H1 (cell line): ENCODE measurements around the gene MAPKAP1. TPM values are rescaled to one million over a fixed set of nuclear protein-coding genes. Genes with fewer than 3 reads are reported as not detected.
A peak's percentile ranks its signal among the peaks of the same experiment; 100 is the strongest.

ENCODE experiments used
- CTCF ChIA-PET: fragments of 300-600 bp; sonication (Branson Sonifier 250); formaldehyde crosslinking; loops from one replicate; lab custom pipeline; 2021; ENCODE audit not compliant: partially characterized antibody; lab: Charles Lee
- POLR2A ChIA-PET: fragments of 300-600 bp; sonication (Branson Sonifier 250); formaldehyde crosslinking; loops from one replicate; lab custom pipeline; 2021; ENCODE audit warnings: inconsistent platforms; ENCODE audit not compliant: partially characterized antibody; lab: Charles Lee
- DNase-seq, 2 experiments: peaks; one replicate each; pipeline versions ENCODE4 v3.0.0 to v3.0.0-alpha.2; 2010 to 2022; ENCODE audit warnings: low spot score in 2 of 2, low read depth in 1 of 2, mixed read lengths in 1 of 2
- FAIRE-seq: peaks from 2 replicates; lab custom pipeline; 2011; peaks lifted over from hg19 to GRCh38; lab: Jason Lieb, UNC
- H2AFZ ChIP-seq: 2 replicates; pipeline ENCODE4 v1.8.1; 2012; ENCODE audit warnings: low read length, inconsistent platforms
- H2AK5ac ChIP-seq: 2 replicates; pipeline ENCODE4 v1.6.1; 2013; ENCODE audit warnings: low read depth, low read length
- H2BK120ac ChIP-seq: replicated peaks from 2 replicates; pipeline ENCODE3; 2013; ENCODE audit warnings: low read depth, low read length, inconsistent platforms
- H2BK12ac ChIP-seq: 2 replicates; pipeline ENCODE4 v1.6.1; 2013; ENCODE audit warnings: low read depth, low read length
- H2BK15ac ChIP-seq: 2 replicates; pipeline ENCODE4 v1.6.1; 2013; ENCODE audit warnings: low read length
- H2BK20ac ChIP-seq: 2 replicates; pipeline ENCODE4 v1.6.1; 2013; ENCODE audit warnings: low read length
- H2BK5ac ChIP-seq: 2 replicates; pipeline ENCODE4 v1.6.1; 2013; ENCODE audit warnings: low read depth, low read length
- H3K14ac ChIP-seq: 2 replicates; pipeline ENCODE4 v1.6.1; 2013; ENCODE audit warnings: inconsistent platforms; ENCODE audit not compliant: insufficient read length
- H3K18ac ChIP-seq: 2 replicates; pipeline ENCODE4 v1.6.1; 2013; ENCODE audit warnings: low read length; ENCODE audit errors: extremely low read depth
- H3K23ac ChIP-seq: 2 replicates; pipeline ENCODE4 v1.6.1; 2013; ENCODE audit warnings: inconsistent platforms; ENCODE audit not compliant: insufficient read length
- H3K23me2 ChIP-seq: 2 replicates; pipeline ENCODE4 v1.6.1; 2013; ENCODE audit warnings: low read depth, low read length
- H3K27ac ChIP-seq: 2 replicates; pipeline ENCODE4 v1.6.1; 2011; ENCODE audit warnings: low read depth, low read length, inconsistent platforms
- H3K27me3 ChIP-seq, 4 experiments: replicated peaks in 1 of 4; 1 replicate in 1 of 4; 2 replicates in 3 of 4; pipeline versions ENCODE4 v1.6.1 to v1.8.1; 2011 to 2013; ENCODE audit warnings: low read length in 3 of 4, mild to moderate bottlenecking in 3 of 4, inconsistent platforms in 2 of 4, mixed read lengths in 2 of 4, moderate library complexity in 1 of 4; ENCODE audit not compliant: control insufficient read depth in 3 of 4, insufficient read depth in 3 of 4; ENCODE audit errors: extremely low read depth in 1 of 4
- H3K36me3 ChIP-seq, 4 experiments: 2 replicates each; pipeline versions ENCODE4 v1.6.1 to v1.8.1; 2011 to 2013; ENCODE audit warnings: mild to moderate bottlenecking in 4 of 4, low read length in 3 of 4, moderate library complexity in 2 of 4, control low read depth in 1 of 4, inconsistent platforms in 1 of 4; ENCODE audit not compliant: insufficient read depth in 4 of 4, control insufficient read depth in 2 of 4
- H3K4ac ChIP-seq: replicated peaks from 2 replicates; pipeline ENCODE3; 2013; ENCODE audit warnings: low read length, low read depth, mixed read lengths, inconsistent platforms; ENCODE audit not compliant: insufficient read length
- H3K4me1 ChIP-seq, 4 experiments: replicated peaks in 1 of 4; 1 replicate in 1 of 4; 2 replicates in 3 of 4; pipeline versions ENCODE4 v1.6.1 to v1.8.1; 2011 to 2013; ENCODE audit warnings: low read length in 3 of 4, inconsistent platforms in 2 of 4, mixed read lengths in 1 of 4; ENCODE audit not compliant: insufficient read depth in 4 of 4, control insufficient read depth in 3 of 4
- H3K4me2 ChIP-seq, 2 experiments: 2 replicates each; pipeline versions ENCODE4 v1.6.1 to v1.8.1; 2011 to 2013; ENCODE audit warnings: low read depth in 2 of 2, low read length in 2 of 2, control low read depth in 1 of 2, inconsistent platforms in 1 of 2, mild to moderate bottlenecking in 1 of 2; ENCODE audit not compliant: insufficient read depth in 1 of 2
- H3K4me3 ChIP-seq, 4 experiments: fragments of 200-600, 300-600 bp in 1 of 4; sonication (generic), shearing (Covaris generic), sonication (Bioruptor Twin) in 1 of 4; 2 replicates each; pipeline versions ENCODE4 v1.5.1 to v1.8.1; 2011 to 2016; ENCODE audit warnings: low read length in 4 of 4, low read depth in 3 of 4, control low read depth in 2 of 4, inconsistent platforms in 2 of 4, mild to moderate bottlenecking in 2 of 4, mixed read lengths in 1 of 4, moderate library complexity in 1 of 4; ENCODE audit not compliant: insufficient read depth in 2 of 4; ENCODE audit errors: extremely low read depth in 1 of 4
- H3K56ac ChIP-seq: replicated peaks from 2 replicates; pipeline ENCODE3; 2013; ENCODE audit warnings: low read depth, mild to moderate bottlenecking, mixed read lengths, low read length, inconsistent platforms; ENCODE audit not compliant: insufficient read length
- H3K79me1 ChIP-seq: 2 replicates; pipeline ENCODE4 v1.6.1; 2013; ENCODE audit warnings: low read depth, low read length, control low read depth
- H3K79me2 ChIP-seq, 2 experiments: 2 replicates each; pipeline versions ENCODE4 v1.6.1 to v1.8.1; 2012 to 2013; ENCODE audit warnings: low read length in 2 of 2, mild to moderate bottlenecking in 2 of 2, inconsistent platforms in 1 of 2; ENCODE audit not compliant: insufficient read depth in 2 of 2, control insufficient read depth in 1 of 2
- H3K9ac ChIP-seq, 4 experiments: replicated peaks in 1 of 4; 1 replicate in 1 of 4; 2 replicates in 3 of 4; pipeline versions ENCODE4 v1.6.1 to v1.8.1; 2011 to 2013; ENCODE audit warnings: low read depth in 3 of 4, low read length in 3 of 4, control low read depth in 2 of 4, mild to moderate bottlenecking in 2 of 4, moderate library complexity in 2 of 4, inconsistent platforms in 1 of 4; ENCODE audit errors: extremely low read depth in 1 of 4
- H3K9me3 ChIP-seq, 2 experiments: 2 replicates each; pipeline versions ENCODE4 v1.6.1 to v1.8.1; 2012 to 2013; ENCODE audit warnings: mild to moderate bottlenecking in 2 of 2, moderate library complexity in 2 of 2, control low read depth in 1 of 2, inconsistent platforms in 1 of 2, low read depth in 1 of 2, low read length in 1 of 2, mixed read lengths in 1 of 2; ENCODE audit not compliant: insufficient read depth in 2 of 2
- H4K20me1 ChIP-seq, 2 experiments: replicated peaks in 1 of 2; 2 replicates each; pipeline versions ENCODE3 to v1.8.1; 2011 to 2013; ENCODE audit warnings: inconsistent platforms in 2 of 2, low read length in 2 of 2, mild to moderate bottlenecking in 1 of 2; ENCODE audit not compliant: insufficient read depth in 2 of 2, control insufficient read depth in 1 of 2
- H4K5ac ChIP-seq: 2 replicates; pipeline ENCODE4 v1.6.1; 2013; ENCODE audit warnings: low read length, low read depth, mixed read lengths, inconsistent platforms; ENCODE audit not compliant: insufficient read length
- H4K8ac ChIP-seq: 2 replicates; pipeline ENCODE4 v1.8.0; 2013; ENCODE audit warnings: mild to moderate bottlenecking, moderate library complexity, low read length, inconsistent platforms; ENCODE audit not compliant: insufficient read depth; ENCODE audit errors: extremely low read depth
- H4K91ac ChIP-seq: replicated peaks from 2 replicates; pipeline ENCODE3; 2013; ENCODE audit warnings: low read length, mixed read lengths, inconsistent platforms; ENCODE audit not compliant: insufficient read length
- CHD2 ChIP-seq: IDR thresholded peaks from 2 replicates; pipeline ENCODE4 v1.6.1; 2012; ENCODE audit warnings: low read length, improper control_type of control experiment
- EZH2 ChIP-seq: fragments of 200-600 bp; sonication (generic); IDR thresholded peaks from 2 replicates; pipeline ENCODE4 v1.7.1; 2012; ENCODE audit warnings: low read depth, mild to moderate bottlenecking, moderate library complexity, low read length, inconsistent platforms; ENCODE audit not compliant: severe bottlenecking
- FOSL1 ChIP-seq: IDR thresholded peaks from 2 replicates; pipeline ENCODE4 v1.6.1; 2011; ENCODE audit warnings: mild to moderate bottlenecking, low read depth, low read length, moderate library complexity; ENCODE audit not compliant: insufficient read depth
- KDM1A ChIP-seq: fragments of 200-600, 300-600 bp; sonication (generic); IDR thresholded peaks from 2 replicates; pipeline ENCODE4 v1.7.1; 2016; ENCODE audit warnings: mild to moderate bottlenecking, low read length, borderline replicate concordance
- PHF8 ChIP-seq: fragments of 200-600 bp; sonication (generic); conservative IDR thresholded peaks from 2 replicates; pipeline ENCODE4 v1.7.1; 2012; ENCODE audit warnings: low read depth, mild to moderate bottlenecking, inconsistent platforms, low read length, moderate library complexity
- POLR2AphosphoS5 ChIP-seq: IDR thresholded peaks from 2 replicates; pipeline ENCODE4 v1.6.1; 2011; ENCODE audit warnings: low read depth, low read length
- WGBS, 2 experiments: shearing (Covaris generic) in 1 of 2; methylation state at CpG; one replicate each; pipeline versions ENCODE4 v1.1.6 to v1.1.7; 2013 to 2015; ENCODE audit warnings: low lambda C conversion rate in 2 of 2, mixed read lengths in 2 of 2, inconsistent platforms in 1 of 2, low coverage in 1 of 2, missing lambda C conversion rate in 1 of 2; ENCODE audit not compliant: insufficient replicate concordance in 2 of 2, insufficient coverage in 1 of 2, insufficient read length in 1 of 2; ENCODE audit errors: extremely low coverage in 1 of 2, missing lambda C conversion rate in 1 of 2; 5-methylcytosine and 5-hydroxymethylcytosine counted together
- polyA plus RNA-seq, 7 experiments: library from polyadenylated mRNA; depleted of rRNA in 3 of 7; stranded (reverse) in 5 of 7; unstranded in 2 of 7; fragments of >200 nt in 5 of 7; fragments of 200-250 nt in 2 of 7; gene quantifications; 1 replicate in 5 of 7; 2 replicates in 1 of 7; 4 replicates in 1 of 7; pipeline versions ENCODE4 v1.2.1 to v1.2.3, GENCODE V29; 2011 to 2013; ENCODE audit warnings: missing spikeins in 2 of 7, mixed read lengths in 2 of 7
- total RNA-seq: library from RNA; stranded (reverse); fragmentation: NEBNext Ultra II Directional; extraction: Animal tissue kit (Norgen Biotek cat#: 25700); gene quantifications from 2 replicates; pipeline ENCODE4 v1.2.1, GENCODE V29; 2021
- TF ChIP-seq, protein P1 (sequence below): IDR thresholded peaks from 2 replicates; pipeline ENCODE4 v1.6.1; 2011; ENCODE audit warnings: low read depth, mild to moderate bottlenecking, low read length; ENCODE audit not compliant: insufficient read depth
- TF ChIP-seq, protein P2 (sequence below): IDR thresholded peaks from 2 replicates; pipeline ENCODE4 v1.6.1; 2011; ENCODE audit warnings: low read length, improper control_type of control experiment

The MAPKAP1 gene
- total and polyA plus RNA-seq, 2 of the 8 experiments (the other 6 are each of a cell fraction or from before 2014, with no cell fraction given) = 79.2 to 140 TPM

DNA sequence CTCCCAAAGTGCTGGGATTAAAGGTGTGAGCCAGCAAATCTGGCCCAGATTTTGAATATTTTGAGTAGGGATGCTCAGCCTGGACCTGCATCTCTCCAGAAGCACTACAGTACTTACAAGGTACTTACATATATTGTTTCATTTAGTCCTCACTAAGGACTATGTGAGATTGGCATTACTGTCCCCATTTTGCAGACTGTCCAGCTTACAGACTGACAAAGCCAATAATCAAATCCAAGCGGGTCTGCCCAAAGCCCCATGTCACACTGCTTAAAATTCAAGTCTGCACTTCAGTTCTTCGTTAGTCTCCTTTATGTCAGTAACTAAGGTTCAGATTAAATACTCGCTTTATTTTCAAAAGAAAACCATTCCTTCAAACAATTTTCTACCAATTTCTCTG lies 7.1 kb downstream of the MAPKAP1 start:
- ChIA-PET CTCF (no interaction called here), POLR2A (no interaction called here)
- Histone ChIP-seq H3K27me3 (peaks cover 0 to 2% (median 0%) of the 10 kb centered on the region in 4 experiments; a peak in 1 of 7 replicates), H3K4ac (no peak overlapping the region), H3K36me3 (no peaks in the 10 kb centered on the region), H3K14ac (no peak overlapping the region), H2BK15ac (0 out of 2 replicates have a peak overlapping the region, but pooled peaks have one; percentile 40), H2BK5ac (0 out of 2 replicates have a peak overlapping the region, but pooled peaks have one; percentile 62), H2BK120ac (no peak overlapping the region), H3K23me2 (no peaks in the 10 kb centered on the region), H3K79me1 (peaks cover 3% of the 10 kb centered on the region; the same call in 1 of the 2 replicates), H2BK20ac (peak overlapping the region; percentile 68; the same call in 1 of the 2 replicates), H4K5ac (no peak overlapping the region), H4K20me1 (no peaks in the 10 kb centered on the region), H3K23ac (no peak overlapping the region), H3K4me2 (no peak overlapping the region), H2AK5ac (no peak overlapping the region; the same call in 1 of the 2 replicates), H3K18ac (no peak overlapping the region), H3K9me3 (no peaks in the 10 kb centered on the region), H3K4me1 (peaks cover 0 to 10% (median 7%) of the 10 kb centered on the region in 4 experiments; a peak in 5 of 7 replicates), H3K56ac (no peak overlapping the region), H4K8ac (no peak overlapping the region), H4K91ac (no peak overlapping the region), H3K27ac (no peak overlapping the region), H3K79me2 (peaks cover 12 to 85% of the 10 kb centered on the region in 2 experiments), H2BK12ac (peak overlapping the region; percentile 64; the same call in 1 of the 2 replicates), H3K4me3 (no peak overlapping the region), H3K9ac (no peak overlapping the region; a peak in 1 of 7 replicates), H2AFZ (no peak overlapping the region)
- DNase-seq = no peak
- WGBS, 2 experiments = 87% methylated on average over 3 of the region's 3 CpGs; no CpG with 5 or more reads in 1 of the 2 experiments
- TF ChIP-seq EZH2 = no peak
- TF ChIP-seq PHF8 = no peak
- TF ChIP-seq, protein P1, sequence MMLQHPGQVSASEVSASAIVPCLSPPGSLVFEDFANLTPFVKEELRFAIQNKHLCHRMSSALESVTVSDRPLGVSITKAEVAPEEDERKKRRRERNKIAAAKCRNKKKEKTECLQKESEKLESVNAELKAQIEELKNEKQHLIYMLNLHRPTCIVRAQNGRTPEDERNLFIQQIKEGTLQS = no peak
- no peak for TF ChIP-seq POLR2AphosphoS5
- no peak for TF ChIP-seq CHD2
- TF ChIP-seq, protein P2, sequence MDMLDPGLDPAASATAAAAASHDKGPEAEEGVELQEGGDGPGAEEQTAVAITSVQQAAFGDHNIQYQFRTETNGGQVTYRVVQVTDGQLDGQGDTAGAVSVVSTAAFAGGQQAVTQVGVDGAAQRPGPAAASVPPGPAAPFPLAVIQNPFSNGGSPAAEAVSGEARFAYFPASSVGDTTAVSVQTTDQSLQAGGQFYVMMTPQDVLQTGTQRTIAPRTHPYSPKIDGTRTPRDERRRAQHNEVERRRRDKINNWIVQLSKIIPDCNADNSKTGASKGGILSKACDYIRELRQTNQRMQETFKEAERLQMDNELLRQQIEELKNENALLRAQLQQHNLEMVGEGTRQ = no peak
- TF ChIP-seq KDM1A = no peak
- TF ChIP-seq FOSL1 = no peak
- FAIRE-seq = no peak
